ENCODE measurements around the gene PRKCB. TPM values are rescaled to one million over a fixed set of nuclear protein-coding genes. Genes with fewer than 3 reads are reported as not detected.

Gene PRKCB
- total RNA-seq, 4 donors from 2014 or later: 2.0 to 8.6 (median 4.0) TPM

GRCh38 chr16:24178496-24178895 is 342.7 kb downstream of the PRKCB start:
- no peak for DNase-seq
- H3K27me3 ChIP-seq: no peaks in the 10 kb centered on the region
- H3K4me3 ChIP-seq (replicated peaks in 1 of 3): no peak overlapping the region
- intact Hi-C loops (cut with DNase I): no loop called here
- no peak overlapping the region for H3K27ac ChIP-seq
- WGBS, 2 donors: 28 to 54% methylated on average over 4 of the region's 4 CpGs
- TF ChIP-seq POLR2A (IDR thresholded peaks at IDR 0.05): no peak
- no peak for TF ChIP-seq CTCF (IDR thresholded peaks at IDR 0.05)
- no peaks in the 10 kb centered on the region for H3K4me1 ChIP-seq
- H3K36me3 ChIP-seq: no peaks in the 10 kb centered on the region
- H3K9me3 ChIP-seq: no peaks in the 10 kb centered on the region

- Histone ChIP-seq H3K36me3 (no peaks in the 10 kb centered on the region), H3K4me3 (replicated peaks in 1 of 3) (no peak overlapping the region), H3K27me3 (no peaks in the 10 kb centered on the region), H3K27ac (no peak overlapping the region), H3K4me1 (no peaks in the 10 kb centered on the region), H3K9me3 (no peaks in the 10 kb centered on the region)
- TF ChIP-seq POLR2A (IDR thresholded peaks at IDR 0.05) (no peak), CTCF (IDR thresholded peaks at IDR 0.05) (no peak)
- no peak for DNase-seq
- 88 to 98% methylated on average over 8 of the region's 8 CpGs for WGBS, 2 donors
- intact Hi-C loops (cut with DNase I): no loop called here
These were observed 344.7 kb downstream of the PRKCB start for GRCh38 chr16:24180451-24180850.

- Histone ChIP-seq H3K27ac (no peak overlapping the region), H3K36me3 (no peaks in the 10 kb centered on the region), H3K4me1 (no peaks in the 10 kb centered on the region), H3K27me3 (no peaks in the 10 kb centered on the region), H3K9me3 (no peaks in the 10 kb centered on the region), H3K4me3 (replicated peaks in 1 of 3) (no peak overlapping the region)
- intact Hi-C loops (cut with DNase I): no loop called here
- 54 to 61% methylated on average over 9 of the region's 9 CpGs for WGBS, 2 donors
- DNase-seq: no peak
- no peak for TF ChIP-seq POLR2A (IDR thresholded peaks at IDR 0.05)
- no peak for TF ChIP-seq CTCF (IDR thresholded peaks at IDR 0.05)
These were observed 352.3 kb downstream of the PRKCB start for GRCh38 chr16:24188021-24188542.

GRCh38 chr16:24188751-24189318 is 353.1 kb downstream of the PRKCB start:
- 77 to 87% methylated on average over 6 of the region's 6 CpGs for WGBS, 2 donors
- DNase-seq: no peak
- no peaks in the 10 kb centered on the region for H3K9me3 ChIP-seq
- H3K4me3 ChIP-seq (replicated peaks in 1 of 3): no peak overlapping the region
- no peak overlapping the region for H3K27ac ChIP-seq
- TF ChIP-seq CTCF (IDR thresholded peaks at IDR 0.05): no peak
- H3K36me3 ChIP-seq: no peaks in the 10 kb centered on the region
- intact Hi-C loops (cut with DNase I): no loop called here
- H3K4me1 ChIP-seq: no peaks in the 10 kb centered on the region
- H3K27me3 ChIP-seq: no peaks in the 10 kb centered on the region

- TF ChIP-seq POLR2A (IDR thresholded peaks at IDR 0.05): no peak
- TF ChIP-seq CTCF (IDR thresholded peaks at IDR 0.05): no peak
- WGBS, 2 donors: 78 to 80% methylated on average over 3 of the region's 3 CpGs
- no peaks in the 10 kb centered on the region for H3K4me1 ChIP-seq
- no peaks in the 10 kb centered on the region for H3K27me3 ChIP-seq
- no peak overlapping the region for H3K4me3 ChIP-seq (replicated peaks in 1 of 3)
- H3K9me3 ChIP-seq: no peaks in the 10 kb centered on the region
- intact Hi-C loops (cut with DNase I): no loop called here
- no peak for DNase-seq
- H3K27ac ChIP-seq: no peak overlapping the region
- H3K36me3 ChIP-seq: no peaks in the 10 kb centered on the region
These were observed 354.2 kb downstream of the PRKCB start for GRCh38 chr16:24189941-24190340.

Measured in thyroid gland (tissue), 4 donors.